HG02763 (cell line): ENCODE measurements around the gene FIBCD1.

Experiments
- ATAC-seq: cut with Tn5 transposase; IDR thresholded peaks from one replicate; pipeline ENCODE4 v1.9.1; 2021; ENCODE audit warnings: mild to moderate bottlenecking, moderate library complexity; ENCODE audit not compliant: unreplicated experiment

FIBCD1 gene

GRCh38 chr9:130862747-130863146 is 76.3 kb downstream of the FIBCD1 start:
- no peak for ATAC-seq

- ATAC-seq: no peak
These were observed 76.8 kb downstream of the FIBCD1 start for GRCh38 chr9:130862217-130862616.

GRCh38 chr9:130861372-130862180 is 77.5 kb downstream of the FIBCD1 start:
- no peak for ATAC-seq

- ATAC-seq: no peak
These were observed 78.4 kb downstream of the FIBCD1 start for GRCh38 chr9:130860458-130861316.

GRCh38 chr9:130858739-130859705 is 80.0 kb downstream of the FIBCD1 start:
- ATAC-seq: no peak

GRCh38 chr9:130857864-130858738 is 80.9 kb downstream of the FIBCD1 start:
- ATAC-seq: no peak

- ATAC-seq: no peak
These were observed 82.6 kb downstream of the FIBCD1 start for GRCh38 chr9:130856474-130856873.

- ATAC-seq: no peak
These were observed 84.2 kb downstream of the FIBCD1 start for GRCh38 chr9:130854835-130855234.

GRCh38 chr9:130854092-130854491 is 85.0 kb downstream of the FIBCD1 start:
- no peak for ATAC-seq

- no peak for ATAC-seq
These were observed 86.2 kb downstream of the FIBCD1 start for GRCh38 chr9:130852801-130853200.
